Duodenal mucosa (tissue), 2 donors: ENCODE results near the gene FAM83E.

ENCODE experiments used
- H3K27ac ChIP-seq: one replicate; pipeline ENCODE4 v1.7.0; 2013; ENCODE audit warnings: low read depth, low read length
- H3K27me3 ChIP-seq, 2 donors: one replicate each; pipeline ENCODE4 v1.7.0; 2013; ENCODE audit warnings: low read length in 2 of 2, control low read depth in 1 of 2; ENCODE audit not compliant: insufficient read depth in 2 of 2, control insufficient read depth in 1 of 2
- H3K36me3 ChIP-seq, 2 donors: one replicate each; pipeline ENCODE4 v1.7.0; 2013; ENCODE audit warnings: low read length in 2 of 2, control low read depth in 1 of 2; ENCODE audit not compliant: insufficient read depth in 2 of 2, control insufficient read depth in 1 of 2
- H3K4me1 ChIP-seq, 2 donors: one replicate each; pipeline ENCODE4 v1.7.0; 2013; ENCODE audit warnings: low read length in 2 of 2, control low read depth in 1 of 2; ENCODE audit not compliant: insufficient read depth in 2 of 2, control insufficient read depth in 1 of 2
- H3K4me3 ChIP-seq, 2 donors: one replicate each; pipeline ENCODE4 v1.7.0; 2013; ENCODE audit warnings: low read length in 2 of 2, low read depth in 1 of 2
- H3K9ac ChIP-seq, 2 donors: one replicate each; pipeline ENCODE4 v1.7.0; 2013; ENCODE audit warnings: low read length in 2 of 2, low read depth in 1 of 2
- H3K9me3 ChIP-seq, 2 donors: one replicate each; pipeline ENCODE4 v1.7.0; 2013; ENCODE audit warnings: low read length in 2 of 2, control low read depth in 1 of 2; ENCODE audit not compliant: control insufficient read depth in 1 of 2

FAM83E gene

GRCh38 chr19:48619692-48620585 lies 5.1 kb upstream of the FAM83E start:
- peak overlapping the region; percentile 59 to 85 for H3K9ac ChIP-seq
- peak overlapping the region; percentile 91 for H3K27ac ChIP-seq
- H3K27me3 ChIP-seq: no peaks in the 10 kb centered on the region
- H3K36me3 ChIP-seq: peaks cover 24 to 31% of the 10 kb centered on the region in 2 donors
- H3K4me1 ChIP-seq: peaks cover 46 to 48% of the 10 kb centered on the region in 2 donors
- no peaks in the 10 kb centered on the region for H3K9me3 ChIP-seq
- H3K4me3 ChIP-seq: peak overlapping the region; percentile 68 to 76

GRCh38 chr19:48618916-48619691 lies 4.2 kb upstream of the FAM83E start, which contains the start of the genes RPL18 and SPHK2:
Gene RPL18 (minus strand): TSS chr19:48619178. CDS start chr19:48619143, 35 bp downstream.
Gene SPHK2 (plus strand): TSS chr19:48619506. CDS start chr19:48620515, 1,009 bp downstream.
- no peaks in the 10 kb centered on the region for H3K27me3 ChIP-seq
- no peaks in the 10 kb centered on the region for H3K9me3 ChIP-seq
- peak within 1 kb of the TSS; percentile 76 to 97 for H3K4me3 ChIP-seq
- H3K36me3 ChIP-seq: peaks cover 24 to 31% of the 10 kb centered on the region in 2 donors
- H3K9ac ChIP-seq: peak within 1 kb of the TSS; percentile 84 to 98
- peaks cover 46 to 48% of the 10 kb centered on the region in 2 donors for H3K4me1 ChIP-seq
- peak within 1 kb of the TSS; percentile 91 for H3K27ac ChIP-seq

GRCh38 chr19:48618278-48618915 lies 3.5 kb upstream of the FAM83E start:
- Histone ChIP-seq H3K4me1 (peaks cover 41 to 49% of the 10 kb centered on the region in 2 donors), H3K9me3 (no peaks in the 10 kb centered on the region), H3K27ac (peak overlapping the region; percentile 91), H3K4me3 (peak overlapping the region; percentile 76 to 97), H3K27me3 (no peaks in the 10 kb centered on the region), H3K36me3 (peaks cover 24 to 31% of the 10 kb centered on the region in 2 donors), H3K9ac (peak overlapping the region; percentile 84 to 98)

- Histone ChIP-seq H3K9me3 (no peaks in the 10 kb centered on the region), H3K27me3 (no peaks in the 10 kb centered on the region), H3K27ac (peak overlapping the region; percentile 39), H3K4me1 (peaks cover 38 to 51% of the 10 kb centered on the region in 2 donors), H3K9ac (peak overlapping the region; percentile 84 to 98), H3K36me3 (peaks cover 24 to 31% of the 10 kb centered on the region in 2 donors), H3K4me3 (peak overlapping the region; percentile 76 to 97)
These were observed 2.5 kb upstream of the FAM83E start for GRCh38 chr19:48617146-48617937.

- peak overlapping the region; percentile 76 to 97 for H3K4me3 ChIP-seq
- no peaks in the 10 kb centered on the region for H3K9me3 ChIP-seq
- H3K27me3 ChIP-seq: no peaks in the 10 kb centered on the region
- peaks cover 38 to 56% of the 10 kb centered on the region in 2 donors for H3K4me1 ChIP-seq
- peaks cover 24 to 36% of the 10 kb centered on the region in 2 donors for H3K36me3 ChIP-seq
- no peak overlapping the region for H3K27ac ChIP-seq
- H3K9ac ChIP-seq: peak overlapping the region; percentile 84 to 98
These were observed 1.7 kb upstream of the FAM83E start for GRCh38 chr19:48616491-48617056.

- Histone ChIP-seq H3K9ac (peak overlapping the region; percentile 84 to 98), H3K36me3 (peaks cover 24 to 37% of the 10 kb centered on the region in 2 donors), H3K27ac (no peak overlapping the region), H3K9me3 (no peaks in the 10 kb centered on the region), H3K27me3 (no peaks in the 10 kb centered on the region), H3K4me3 (peak overlapping the region; percentile 76 to 97), H3K4me1 (peaks cover 38 to 56% of the 10 kb centered on the region in 2 donors)
These were observed 1.2 kb upstream of the FAM83E start for GRCh38 chr19:48616041-48616436.

GRCh38 chr19:48615231-48616040 lies 560 bp upstream of the FAM83E start:
- no peaks in the 10 kb centered on the region for H3K27me3 ChIP-seq
- peaks cover 38 to 56% of the 10 kb centered on the region in 2 donors for H3K4me1 ChIP-seq
- H3K9ac ChIP-seq: peak overlapping the region; percentile 55 to 84
- peak overlapping the region; percentile 92 for H3K27ac ChIP-seq
- H3K9me3 ChIP-seq: no peaks in the 10 kb centered on the region
- H3K36me3 ChIP-seq: peaks cover 24 to 41% of the 10 kb centered on the region in 2 donors
- peak overlapping the region; percentile 21 to 97 for H3K4me3 ChIP-seq

- Histone ChIP-seq H3K4me3 (peak overlapping the region; percentile 75 to 76), H3K9me3 (no peaks in the 10 kb centered on the region), H3K4me1 (peaks cover 32 to 52% of the 10 kb centered on the region in 2 donors), H3K36me3 (peaks cover 24 to 42% of the 10 kb centered on the region in 2 donors), H3K27me3 (no peaks in the 10 kb centered on the region), H3K27ac (peak overlapping the region; percentile 92), H3K9ac (peak overlapping the region; percentile 91 to 92)
These were observed 932 bp downstream of the FAM83E start for GRCh38 chr19:48613852-48614435.
